ENCODE data around the gene UBE4B. TPM values are rescaled to one million over a fixed set of nuclear protein-coding genes. Genes with fewer than 3 reads are reported as not detected.

The UBE4B gene
- polyA plus RNA-seq, 1 experiment = 18.2 TPM

GRCh38 chr1:10057796-10058195 is 25.0 kb downstream of the UBE4B start:
- no peak overlapping the region for H3K4me3 ChIP-seq (ENCODE audit: low read depth, low read length)
- CTCF ChIA-PET = no interaction called here
- TF ChIP-seq, protein P1, sequence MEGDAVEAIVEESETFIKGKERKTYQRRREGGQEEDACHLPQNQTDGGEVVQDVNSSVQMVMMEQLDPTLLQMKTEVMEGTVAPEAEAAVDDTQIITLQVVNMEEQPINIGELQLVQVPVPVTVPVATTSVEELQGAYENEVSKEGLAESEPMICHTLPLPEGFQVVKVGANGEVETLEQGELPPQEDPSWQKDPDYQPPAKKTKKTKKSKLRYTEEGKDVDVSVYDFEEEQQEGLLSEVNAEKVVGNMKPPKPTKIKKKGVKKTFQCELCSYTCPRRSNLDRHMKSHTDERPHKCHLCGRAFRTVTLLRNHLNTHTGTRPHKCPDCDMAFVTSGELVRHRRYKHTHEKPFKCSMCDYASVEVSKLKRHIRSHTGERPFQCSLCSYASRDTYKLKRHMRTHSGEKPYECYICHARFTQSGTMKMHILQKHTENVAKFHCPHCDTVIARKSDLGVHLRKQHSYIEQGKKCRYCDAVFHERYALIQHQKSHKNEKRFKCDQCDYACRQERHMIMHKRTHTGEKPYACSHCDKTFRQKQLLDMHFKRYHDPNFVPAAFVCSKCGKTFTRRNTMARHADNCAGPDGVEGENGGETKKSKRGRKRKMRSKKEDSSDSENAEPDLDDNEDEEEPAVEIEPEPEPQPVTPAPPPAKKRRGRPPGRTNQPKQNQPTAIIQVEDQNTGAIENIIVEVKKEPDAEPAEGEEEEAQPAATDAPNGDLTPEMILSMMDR (IDR thresholded peaks at IDR 0.05; ENCODE audit: insufficient read depth, low read depth, low read length) = no peak
- no peaks in the 10 kb centered on the region for H3K27me3 ChIP-seq (ENCODE audit: control insufficient read depth, insufficient read depth, low read length)
- peaks cover 1% of the 10 kb centered on the region; the same call in 1 of the 2 replicates for H3K36me3 ChIP-seq (ENCODE audit: control insufficient read depth, insufficient read depth, low read length)
- POLR2A ChIA-PET = no interaction called here
- DNase-seq (ENCODE audit: low read depth) = no peak

GRCh38 chr1:10059342-10059718 is 26.6 kb downstream of the UBE4B start:
- Histone ChIP-seq H3K4me3 (ENCODE audit: low read depth, low read length) (no peak overlapping the region), H3K27me3 (ENCODE audit: control insufficient read depth, insufficient read depth, low read length) (no peaks in the 10 kb centered on the region), H3K36me3 (ENCODE audit: control insufficient read depth, insufficient read depth, low read length) (peaks cover 1% of the 10 kb centered on the region; the same call in 1 of the 2 replicates)
- CTCF ChIA-PET = interaction anchor here (0.8 to 1.1 kb wide), 2 partner anchors 13 to 116 kb away, joined by 3 read pairs; partner anchors contain the start of genes LZIC and NMNAT1
- TF ChIP-seq, protein P1 (IDR thresholded peaks at IDR 0.05; ENCODE audit: insufficient read depth, low read depth, low read length) = no peak
- DNase-seq (ENCODE audit: low read depth) = no peak
- POLR2A ChIA-PET = no interaction called here

DNA sequence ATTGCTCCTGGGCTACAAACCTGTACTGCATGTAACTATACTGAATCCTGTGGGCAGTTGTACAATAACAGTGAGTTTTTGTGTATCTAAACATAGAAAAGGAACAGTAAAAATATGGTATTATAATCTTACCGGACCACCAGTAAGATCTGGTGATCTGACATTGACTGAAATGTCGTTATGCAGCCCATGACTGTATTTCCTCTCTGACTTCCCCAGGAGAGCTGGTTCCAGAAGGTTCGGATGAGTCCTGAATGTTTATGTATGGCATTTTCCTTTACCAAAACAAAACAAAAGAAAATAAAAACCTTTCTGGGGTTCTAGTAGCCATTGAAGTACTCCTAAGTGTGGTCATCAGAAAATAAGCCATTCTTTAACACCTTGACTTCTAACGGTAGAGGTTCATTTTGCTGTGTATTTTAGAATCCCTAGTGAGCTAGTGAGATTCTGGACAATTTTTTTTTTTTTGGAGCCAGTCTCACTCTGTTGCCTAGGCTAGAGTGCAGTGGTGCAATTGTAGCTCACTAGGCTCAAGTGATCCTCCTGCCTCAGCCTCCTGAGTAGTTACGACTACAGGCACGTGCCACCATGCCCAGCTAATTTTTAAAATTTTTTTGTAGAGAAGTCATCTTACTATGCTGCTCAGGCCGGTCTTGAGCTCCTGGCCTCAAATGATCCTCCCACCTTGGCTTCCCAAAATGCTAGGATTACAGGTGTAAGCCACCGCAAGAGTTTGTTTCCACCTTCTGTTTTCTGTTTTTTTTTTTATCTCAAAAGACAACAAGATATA is 27.7 kb downstream of the UBE4B start:
- peaks cover 1% of the 10 kb centered on the region; the same call in 1 of the 2 replicates for H3K36me3 ChIP-seq (ENCODE audit: control insufficient read depth, insufficient read depth, low read length)
- TF ChIP-seq, protein P1 (IDR thresholded peaks at IDR 0.05; ENCODE audit: insufficient read depth, low read depth, low read length) = no peak
- no peak for DNase-seq (ENCODE audit: low read depth)
- no peaks in the 10 kb centered on the region for H3K27me3 ChIP-seq (ENCODE audit: control insufficient read depth, insufficient read depth, low read length)
- ChIA-PET POLR2A (interaction anchor here (0.6 kb wide), 1 partner anchor 320 kb away, joined by 4 read pairs; no protein-coding TSS in a partner anchor), CTCF (interaction anchor here (0.6 to 1.0 kb wide), 2 partner anchors 26 to 1002 kb away, joined by 3 to 5 read pairs; no protein-coding TSS in a partner anchor)
- H3K4me3 ChIP-seq (ENCODE audit: low read depth, low read length) = no peak overlapping the region

GRCh38 chr1:10061276-10061675 is 28.5 kb downstream of the UBE4B start:
- TF ChIP-seq, protein P1 (IDR thresholded peaks at IDR 0.05; ENCODE audit: insufficient read depth, low read depth, low read length) = no peak
- no peak overlapping the region for H3K4me3 ChIP-seq (ENCODE audit: low read depth, low read length)
- ChIA-PET POLR2A (no interaction called here), CTCF (interaction anchor here (1.0 kb wide), 1 partner anchor 27 kb away, joined by 3 read pairs; no protein-coding TSS in a partner anchor)
- no peak for DNase-seq (ENCODE audit: low read depth)
- H3K36me3 ChIP-seq (ENCODE audit: control insufficient read depth, insufficient read depth, low read length) = peaks cover 1% of the 10 kb centered on the region; the same call in 1 of the 2 replicates
- H3K27me3 ChIP-seq (ENCODE audit: control insufficient read depth, insufficient read depth, low read length) = no peaks in the 10 kb centered on the region

- DNase-seq (ENCODE audit: low read depth) = no peak
- POLR2A ChIA-PET = no interaction called here
- H3K27me3 ChIP-seq (ENCODE audit: control insufficient read depth, insufficient read depth, low read length) = no peaks in the 10 kb centered on the region
- no peaks in the 10 kb centered on the region for H3K36me3 ChIP-seq (ENCODE audit: control insufficient read depth, insufficient read depth, low read length)
- TF ChIP-seq, protein P1 (IDR thresholded peaks at IDR 0.05; ENCODE audit: insufficient read depth, low read depth, low read length) = no peak
- H3K4me3 ChIP-seq (ENCODE audit: low read depth, low read length) = no peak overlapping the region
- CTCF ChIA-PET = interaction anchor here (0.7 kb wide), 1 partner anchor 12 kb away, joined by 3 read pairs; no protein-coding TSS in a partner anchor
Measured at GRCh38 chr1:10063878-10064277, 31.1 kb downstream of the UBE4B start.
